WTC11 (cell line): ENCODE data around the gene HMCES. TPM values are rescaled to one million over a fixed set of nuclear protein-coding genes. Genes with fewer than 3 reads are reported as not detected.
A peak's percentile ranks its signal among the peaks of the same experiment; 100 is the strongest.

Source experiments
- ATAC-seq: fragments of 200-7000 bp; cut with Tn5 transposase; 2 replicates; pipeline ENCODE4 v1.10.0; 2021; ENCODE audit warnings: mild to moderate bottlenecking, moderate library complexity
- CTCF ChIA-PET: fragments of 300-600 bp; sonication (Branson Sonifier 250); formaldehyde crosslinking; loops from one replicate; lab custom pipeline; 2021; ENCODE audit warnings: antibody characterized with exemption; lab: Charles Lee
- POLR2A ChIA-PET: fragments of 350-600 bp; sonication (Branson Sonifier 250); formaldehyde crosslinking; loops from one replicate; lab custom pipeline; 2021; ENCODE audit warnings: antibody characterized with exemption; lab: Charles Lee
- DNase-seq: peaks from one replicate; pipeline ENCODE4 v3.0.0; 2021; ENCODE audit warnings: low spot score
- H3K27ac Mint-ChIP-seq: 2 replicates; pipeline ENCODE4 v1.8.0; 2021; ENCODE audit warnings: mixed read lengths
- H3K27me3 Mint-ChIP-seq: 2 replicates; pipeline ENCODE4 v1.8.0; 2021; ENCODE audit warnings: low read depth, mild to moderate bottlenecking, moderate library complexity, mixed read lengths
- H3K36me3 Mint-ChIP-seq: 2 replicates; pipeline ENCODE4 v1.8.0; 2021; ENCODE audit warnings: mixed read lengths
- H3K4me1 Mint-ChIP-seq: 2 replicates; pipeline ENCODE4 v1.8.0; 2022; ENCODE audit warnings: mixed read lengths
- H3K4me3 Mint-ChIP-seq: 2 replicates; pipeline ENCODE4 v1.8.0; 2021; ENCODE audit warnings: mild to moderate bottlenecking, moderate library complexity, mixed read lengths
- H3K9me3 Mint-ChIP-seq: 2 replicates; pipeline ENCODE4 v1.8.0; 2021; ENCODE audit warnings: mixed read lengths
- AFF4 ChIP-seq: sonication (generic); formaldehyde crosslinking; IDR thresholded peaks from 2 replicates; pipeline ENCODE4 v1.8.1; 2023; ENCODE audit warnings: mild to moderate bottlenecking, missing genetic modification reagents, borderline replicate concordance
- AR ChIP-seq: fragments of 250-450 bp; sonication (Bioruptor Pico); IDR thresholded peaks from 2 replicates; pipeline ENCODE4 v1.9.0; 2021; ENCODE audit warnings: mild to moderate bottlenecking
- ATF3 ChIP-seq: sonication (generic); formaldehyde crosslinking; conservative IDR thresholded peaks from 2 replicates; pipeline ENCODE4 v1.8.1; 2022; ENCODE audit warnings: mild to moderate bottlenecking, missing genetic modification reagents
- CDX4 ChIP-seq: fragments of 250-450 bp; sonication (Bioruptor Pico); IDR thresholded peaks from 2 replicates; pipeline ENCODE4 v1.9.0; 2021; ENCODE audit warnings: moderate library complexity, mild to moderate bottlenecking, inconsistent platforms, borderline replicate concordance
- E2F5 ChIP-seq: sonication (generic); formaldehyde crosslinking; IDR thresholded peaks from 2 replicates; pipeline ENCODE4 v1.8.1; 2022; ENCODE audit warnings: mild to moderate bottlenecking, moderate library complexity, missing genetic modification reagents
- ESRRA ChIP-seq: sonication (generic); formaldehyde crosslinking; IDR thresholded peaks from 2 replicates; pipeline ENCODE4 v1.8.1; 2022; ENCODE audit warnings: mild to moderate bottlenecking, missing genetic modification reagents, borderline replicate concordance
- FOXK1 ChIP-seq: sonication (generic); formaldehyde crosslinking; IDR thresholded peaks from 2 replicates; pipeline ENCODE4 v1.8.0; 2022; ENCODE audit warnings: mild to moderate bottlenecking, moderate library complexity, missing genetic modification reagents
- MXD4 ChIP-seq: fragments of 250-450 bp; sonication (Bioruptor Pico); IDR thresholded peaks from 2 replicates; pipeline ENCODE4 v1.8.0; 2021; ENCODE audit warnings: mild to moderate bottlenecking, moderate library complexity, borderline replicate concordance
- NFE2L1 ChIP-seq: sonication (generic); formaldehyde crosslinking; IDR thresholded peaks from 2 replicates; pipeline ENCODE4 v1.8.1; 2023; ENCODE audit warnings: missing genetic modification reagents
- NR2C2 ChIP-seq: sonication (generic); formaldehyde crosslinking; IDR thresholded peaks from 2 replicates; pipeline ENCODE4 v1.8.0; 2022; ENCODE audit warnings: mild to moderate bottlenecking, missing genetic modification reagents
- PRDM15 ChIP-seq: sonication (generic); formaldehyde crosslinking; IDR thresholded peaks from 2 replicates; pipeline ENCODE4 v1.8.0; 2022; ENCODE audit warnings: missing genetic modification reagents
- SOX15 ChIP-seq: fragments of 250-450 bp; sonication (Bioruptor Pico); IDR thresholded peaks from 2 replicates; pipeline ENCODE4 v1.9.0; 2021; ENCODE audit warnings: mild to moderate bottlenecking
- TCF7 ChIP-seq: sonication (generic); formaldehyde crosslinking; IDR thresholded peaks from 2 replicates; pipeline ENCODE4 v1.8.0; 2022; ENCODE audit warnings: mild to moderate bottlenecking, low read depth, missing genetic modification reagents, moderate library complexity
- TEAD4 ChIP-seq: sonication (generic); formaldehyde crosslinking; IDR thresholded peaks from 2 replicates; pipeline ENCODE4 v1.8.0; 2022; ENCODE audit warnings: mild to moderate bottlenecking, missing genetic modification reagents
- ZNF121 ChIP-seq: sonication (generic); formaldehyde crosslinking; IDR thresholded peaks from 2 replicates; pipeline ENCODE4 v1.8.0; 2023; ENCODE audit warnings: missing genetic modification reagents
- ZNF138 ChIP-seq: sonication (generic); formaldehyde crosslinking; conservative IDR thresholded peaks from 2 replicates; pipeline ENCODE4 v1.8.1; 2022; ENCODE audit warnings: mild to moderate bottlenecking, moderate library complexity, missing genetic modification reagents
- ZNF232 ChIP-seq: sonication (generic); formaldehyde crosslinking; IDR thresholded peaks from 2 replicates; pipeline ENCODE4 v1.8.0; 2022; ENCODE audit warnings: mild to moderate bottlenecking, missing genetic modification reagents
- ZNF396 ChIP-seq: fragments of 250-450 bp; sonication (Bioruptor Pico); IDR thresholded peaks from 2 replicates; pipeline ENCODE4 v1.8.0; 2021; ENCODE audit warnings: mild to moderate bottlenecking, moderate library complexity, borderline replicate concordance
- total RNA-seq: library from RNA; stranded (reverse); gene quantifications from 3 replicates; pipeline ENCODE4 v1.2.3, GENCODE V29; 2021

HMCES gene
- total RNA-seq, 1 experiment from 2014 or later = 47.7 TPM

- TF ChIP-seq AR (CRISPR knock-in tag) = no peak
Measured at GRCh38 chr3:129317014-129317771, 38.5 kb downstream of the HMCES start (continued).

GRCh38 chr3:129317848-129318247 is 39.2 kb downstream of the HMCES start:
- Mint-ChIP-seq H3K27me3 (no peaks in the 10 kb centered on the region; the same call in 1 of the 2 replicates), H3K4me1 (peaks cover 7% of the 10 kb centered on the region), H3K9me3 (no peaks in the 10 kb centered on the region), H3K27ac (peak overlapping the region; percentile 61; the same call in 1 of the 2 replicates), H3K36me3 (no peaks in the 10 kb centered on the region), H3K4me3 (no peak overlapping the region)
- TF ChIP-seq E2F5 (CRISPR knock-in tag) (no peak), MXD4 (no peak), PRDM15 (CRISPR knock-in tag) (peak; percentile 60)
- ATAC-seq = no peak
- ChIA-PET POLR2A (no interaction called here), CTCF (interaction anchor here (1.0 kb wide), 1 partner anchor 11 kb away, joined by 6 read pairs; no protein-coding TSS in a partner anchor)
- no peak for DNase-seq

- DNase-seq (no peak), ATAC-seq (no peak)
- ChIA-PET CTCF (interaction anchor here (0.6 to 1.0 kb wide), 4 partner anchors 10 to 216 kb away, joined by 3 to 6 read pairs (median 3); no protein-coding TSS in a partner anchor), POLR2A (no interaction called here)
- Mint-ChIP-seq H3K27me3 (no peaks in the 10 kb centered on the region; the same call in 1 of the 2 replicates), H3K36me3 (no peaks in the 10 kb centered on the region), H3K4me3 (no peak overlapping the region), H3K9me3 (no peaks in the 10 kb centered on the region)
- no peak for TF ChIP-seq SOX15 (CRISPR knock-in tag)
- no peak for TF ChIP-seq FOXK1
- TF ChIP-seq ZNF138 (CRISPR knock-in tag) = no peak
- TF ChIP-seq ZNF121 (CRISPR knock-in tag) = no peak
- TF ChIP-seq TEAD4 = no peak
- TF ChIP-seq TCF7 (CRISPR knock-in tag) = no peak
- TF ChIP-seq ZNF396 (CRISPR knock-in tag) = no peak
- TF ChIP-seq NFE2L1 (CRISPR knock-in tag) = no peak
- no peak for TF ChIP-seq ESRRA (CRISPR knock-in tag)
- no peak for TF ChIP-seq AFF4 (CRISPR knock-in tag)
- no peak for TF ChIP-seq ZNF232
- no peak for TF ChIP-seq NR2C2
- no peak for TF ChIP-seq CDX4
- TF ChIP-seq ATF3 (CRISPR knock-in tag) = no peak
- TF ChIP-seq, all 79 proteins: peak for 0
- H3K4me1 Mint-ChIP-seq = peaks cover 3% of the 10 kb centered on the region
- H3K27ac Mint-ChIP-seq = no peak overlapping the region; the same call in 1 of the 2 replicates
Measured at GRCh38 chr3:129318921-129319320, 40.3 kb downstream of the HMCES start.
